Measurements from ENCODE around the gene PCDH9. TPM values are rescaled to one million over a fixed set of nuclear protein-coding genes. Genes with fewer than 3 reads are reported as not detected.

The PCDH9 gene
- total RNA-seq, 1 donor from 2014 or later, result 5.1 TPM

DNA sequence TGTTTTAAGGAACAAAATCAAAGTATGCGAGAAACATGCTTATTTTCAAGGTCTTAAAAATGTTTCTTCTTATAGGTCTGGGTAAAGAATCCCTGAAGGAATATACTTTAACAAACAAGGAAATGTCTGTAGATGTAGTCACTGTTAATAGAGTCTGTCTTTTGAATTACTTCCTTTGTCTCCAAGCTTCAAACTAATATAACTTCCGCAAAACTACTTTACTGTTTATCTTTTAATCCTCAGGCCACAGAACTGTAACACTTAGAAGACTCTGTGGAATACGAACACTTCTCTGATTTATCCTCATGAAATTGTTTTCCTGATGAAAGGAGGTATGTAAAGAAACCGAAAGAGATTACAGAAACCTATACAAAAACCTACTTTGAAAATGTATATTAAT is 316.0 kb downstream of the PCDH9 start:
- ATAC-seq (no peak), DNase-seq (no peak)
- Histone ChIP-seq H3K9me3 (no peaks in the 10 kb centered on the region), H3K4me3 (no peak overlapping the region), H3K27ac (no peak overlapping the region), H3K27me3 (no peaks in the 10 kb centered on the region), H3K36me3 (no peaks in the 10 kb centered on the region), H3K4me1 (no peaks in the 10 kb centered on the region)
- intact Hi-C loops (cut with DNase I), result no loop called here
- TF ChIP-seq, protein P1, sequence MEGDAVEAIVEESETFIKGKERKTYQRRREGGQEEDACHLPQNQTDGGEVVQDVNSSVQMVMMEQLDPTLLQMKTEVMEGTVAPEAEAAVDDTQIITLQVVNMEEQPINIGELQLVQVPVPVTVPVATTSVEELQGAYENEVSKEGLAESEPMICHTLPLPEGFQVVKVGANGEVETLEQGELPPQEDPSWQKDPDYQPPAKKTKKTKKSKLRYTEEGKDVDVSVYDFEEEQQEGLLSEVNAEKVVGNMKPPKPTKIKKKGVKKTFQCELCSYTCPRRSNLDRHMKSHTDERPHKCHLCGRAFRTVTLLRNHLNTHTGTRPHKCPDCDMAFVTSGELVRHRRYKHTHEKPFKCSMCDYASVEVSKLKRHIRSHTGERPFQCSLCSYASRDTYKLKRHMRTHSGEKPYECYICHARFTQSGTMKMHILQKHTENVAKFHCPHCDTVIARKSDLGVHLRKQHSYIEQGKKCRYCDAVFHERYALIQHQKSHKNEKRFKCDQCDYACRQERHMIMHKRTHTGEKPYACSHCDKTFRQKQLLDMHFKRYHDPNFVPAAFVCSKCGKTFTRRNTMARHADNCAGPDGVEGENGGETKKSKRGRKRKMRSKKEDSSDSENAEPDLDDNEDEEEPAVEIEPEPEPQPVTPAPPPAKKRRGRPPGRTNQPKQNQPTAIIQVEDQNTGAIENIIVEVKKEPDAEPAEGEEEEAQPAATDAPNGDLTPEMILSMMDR (IDR thresholded peaks at IDR 0.05), result no peak

DNA sequence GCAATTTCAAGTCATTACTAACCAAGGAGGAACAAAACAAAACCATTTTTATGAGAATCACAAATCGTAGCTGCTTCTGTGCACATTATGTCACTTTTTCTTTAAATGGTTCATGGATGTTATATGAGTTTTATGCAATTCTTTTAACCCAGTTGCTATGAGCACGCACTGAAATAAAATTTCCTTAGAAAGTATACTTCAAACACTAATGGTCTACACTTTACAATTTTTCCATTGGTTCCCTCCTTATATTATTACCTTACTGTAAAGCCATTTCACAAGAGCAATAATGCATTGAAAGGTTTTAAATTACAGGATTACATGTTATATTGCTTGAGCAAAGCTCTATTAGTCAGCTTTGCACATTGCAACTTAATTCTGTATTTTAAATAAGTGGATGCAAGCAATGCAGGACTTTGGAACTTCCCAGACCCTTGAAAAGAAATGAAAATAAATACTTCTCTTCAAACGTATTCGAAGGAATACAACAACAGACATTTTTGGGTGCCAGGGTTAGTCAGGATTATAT is 318.7 kb downstream of the PCDH9 start:
- Histone ChIP-seq H3K27me3 (no peaks in the 10 kb centered on the region), H3K27ac (no peak overlapping the region), H3K4me1 (no peaks in the 10 kb centered on the region), H3K36me3 (no peaks in the 10 kb centered on the region), H3K9me3 (no peaks in the 10 kb centered on the region), H3K4me3 (no peak overlapping the region)
- DNase-seq (no peak), ATAC-seq (no peak)
- TF ChIP-seq, protein P1 (IDR thresholded peaks at IDR 0.05), result no peak
- intact Hi-C loops (cut with DNase I), result no loop called here

DNA sequence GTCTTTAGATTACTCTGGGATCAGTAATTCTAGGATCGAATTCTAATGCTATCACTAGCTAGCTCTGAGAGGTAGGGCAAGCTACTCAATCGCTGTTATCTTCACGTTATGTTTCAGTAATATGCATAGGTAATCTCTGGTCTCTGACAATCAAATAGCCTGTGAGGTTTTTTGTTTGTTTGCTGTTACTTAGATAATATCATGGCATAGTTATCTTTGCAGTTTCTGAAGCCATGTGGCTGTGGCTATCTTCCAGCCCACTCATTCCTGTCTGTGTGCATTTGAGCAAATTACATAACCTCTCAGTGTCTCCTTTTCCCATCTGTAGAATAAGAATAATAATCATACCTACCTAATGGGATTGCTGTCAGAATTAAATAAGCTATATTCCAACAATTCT is 330.2 kb downstream of the PCDH9 start:
- no peaks in the 10 kb centered on the region for H3K36me3 ChIP-seq
- no peak for DNase-seq
- ATAC-seq, result no peak
- TF ChIP-seq, protein P1 (IDR thresholded peaks at IDR 0.05), result no peak
- H3K4me3 ChIP-seq, result no peak overlapping the region
- intact Hi-C loops (cut with DNase I), result no loop called here
- no peak overlapping the region for H3K27ac ChIP-seq
- H3K4me1 ChIP-seq, result no peaks in the 10 kb centered on the region
- no peaks in the 10 kb centered on the region for H3K9me3 ChIP-seq
- H3K27me3 ChIP-seq, result no peaks in the 10 kb centered on the region

DNA sequence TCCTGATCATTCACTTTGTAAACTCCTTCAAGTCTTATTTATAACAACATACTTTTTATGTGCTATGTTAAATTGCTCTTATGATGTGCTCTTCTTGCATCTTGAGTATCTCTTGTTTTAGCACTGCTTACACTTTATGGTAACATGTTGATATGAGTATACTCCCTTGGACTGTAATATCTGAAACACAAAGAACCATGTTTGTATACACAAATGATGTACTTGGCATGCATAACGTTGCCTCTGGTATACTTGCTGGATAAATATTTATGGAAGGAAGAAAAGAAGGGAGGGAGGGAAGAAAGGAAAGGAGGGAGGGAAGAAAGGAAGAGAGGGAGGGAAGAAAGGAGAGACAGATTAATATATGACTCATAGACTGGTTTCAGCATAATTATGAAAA is 333.2 kb downstream of the PCDH9 start:
- no peaks in the 10 kb centered on the region for H3K27me3 ChIP-seq
- H3K4me3 ChIP-seq, result no peak overlapping the region
- no peaks in the 10 kb centered on the region for H3K9me3 ChIP-seq
- no peaks in the 10 kb centered on the region for H3K36me3 ChIP-seq
- TF ChIP-seq, protein P1 (IDR thresholded peaks at IDR 0.05), result no peak
- intact Hi-C loops (cut with DNase I), result no loop called here
- no peak for ATAC-seq
- no peak for DNase-seq
- H3K4me1 ChIP-seq, result no peaks in the 10 kb centered on the region
- no peak overlapping the region for H3K27ac ChIP-seq

DNA sequence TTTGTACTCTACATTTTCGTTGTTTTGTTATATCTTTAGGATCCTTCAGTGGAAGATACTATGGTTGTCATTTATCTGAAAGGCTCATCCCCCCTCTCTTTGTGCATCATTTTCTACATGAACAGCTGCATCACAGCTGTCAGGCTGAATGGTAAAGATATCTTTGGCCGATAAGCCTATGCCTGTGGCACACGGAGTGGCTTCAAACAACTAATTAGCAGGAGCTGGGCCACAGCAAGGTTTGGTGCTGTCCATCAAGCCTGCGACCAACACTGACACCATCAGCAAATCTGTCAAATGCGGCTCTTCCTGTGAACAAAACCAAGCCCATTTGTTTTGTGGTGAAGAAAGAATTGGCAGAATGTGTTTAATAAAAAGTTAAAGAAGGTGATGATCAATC is 334.4 kb downstream of the PCDH9 start:
- Histone ChIP-seq H3K4me1 (no peaks in the 10 kb centered on the region), H3K36me3 (no peaks in the 10 kb centered on the region), H3K9me3 (no peaks in the 10 kb centered on the region), H3K27ac (no peak overlapping the region), H3K4me3 (no peak overlapping the region), H3K27me3 (no peaks in the 10 kb centered on the region)
- DNase-seq (no peak), ATAC-seq (no peak)
- intact Hi-C loops (cut with DNase I), result no loop called here
- TF ChIP-seq, protein P1 (IDR thresholded peaks at IDR 0.05), result no peak

DNA sequence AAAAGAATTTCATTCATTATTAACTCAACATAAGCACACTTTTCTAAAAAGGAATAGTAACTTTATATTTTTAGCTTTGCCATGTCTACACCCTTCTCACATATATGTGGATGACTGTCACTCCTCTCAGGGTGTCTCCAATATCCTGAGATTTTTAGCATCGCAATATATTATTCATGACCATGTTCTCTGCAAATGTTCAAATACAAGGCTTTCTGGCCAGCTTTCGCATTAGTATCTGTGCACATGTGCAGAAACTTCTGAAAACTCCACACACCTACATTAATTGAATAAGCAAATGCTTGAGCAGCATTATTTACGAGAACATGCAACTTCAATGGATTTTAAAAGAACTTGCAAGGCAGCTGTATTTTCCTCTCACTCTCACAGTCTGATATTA is 334.8 kb downstream of the PCDH9 start:
- TF ChIP-seq, protein P1 (IDR thresholded peaks at IDR 0.05), result no peak
- Histone ChIP-seq H3K9me3 (no peaks in the 10 kb centered on the region), H3K27ac (no peak overlapping the region), H3K27me3 (no peaks in the 10 kb centered on the region), H3K36me3 (no peaks in the 10 kb centered on the region), H3K4me1 (no peaks in the 10 kb centered on the region), H3K4me3 (no peak overlapping the region)
- intact Hi-C loops (cut with DNase I), result no loop called here
- ATAC-seq (no peak), DNase-seq (no peak)
